ENCODE data around the gene HNF1B. TPM values are rescaled to one million over a fixed set of nuclear protein-coding genes. Genes with fewer than 3 reads are reported as not detected.
A peak's percentile ranks its signal among the peaks of the same experiment; 100 is the strongest.

The HNF1B gene
- total RNA-seq, 1 donor from 2014 or later = not detected

DNA sequence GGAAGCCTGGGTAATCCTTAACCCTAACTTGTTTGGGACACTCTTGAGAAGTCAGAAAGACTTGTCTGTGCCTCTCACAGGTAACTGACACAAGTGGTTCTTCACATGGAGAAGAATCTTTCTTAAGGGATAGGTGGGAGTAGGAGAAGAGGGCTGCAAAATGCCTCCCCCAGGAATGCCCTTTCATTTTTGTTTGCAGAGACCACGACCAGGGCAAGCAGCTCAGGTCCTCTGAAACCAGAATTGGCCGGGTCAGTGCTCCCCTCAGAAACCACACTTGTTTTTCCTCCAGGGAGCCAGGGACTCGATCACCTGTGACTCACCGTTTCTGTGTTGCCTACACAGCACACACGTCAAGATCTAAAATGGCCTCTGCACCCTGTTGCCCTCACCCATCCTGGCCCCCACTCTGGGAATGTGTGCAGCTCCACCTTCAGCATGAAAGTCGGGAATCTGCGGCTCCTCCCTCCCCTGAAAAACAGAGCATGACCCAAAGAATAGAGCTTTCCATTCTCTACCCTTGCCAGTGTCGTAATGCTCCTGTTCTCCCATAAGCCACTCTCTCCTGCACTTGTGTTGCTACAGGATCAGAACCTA, 36.1 kb downstream of the HNF1B start:
- DNase-seq (ENCODE audit: low read depth) (peak; percentile 46), FAIRE-seq (no peak)
- TF ChIP-seq, protein P1, sequence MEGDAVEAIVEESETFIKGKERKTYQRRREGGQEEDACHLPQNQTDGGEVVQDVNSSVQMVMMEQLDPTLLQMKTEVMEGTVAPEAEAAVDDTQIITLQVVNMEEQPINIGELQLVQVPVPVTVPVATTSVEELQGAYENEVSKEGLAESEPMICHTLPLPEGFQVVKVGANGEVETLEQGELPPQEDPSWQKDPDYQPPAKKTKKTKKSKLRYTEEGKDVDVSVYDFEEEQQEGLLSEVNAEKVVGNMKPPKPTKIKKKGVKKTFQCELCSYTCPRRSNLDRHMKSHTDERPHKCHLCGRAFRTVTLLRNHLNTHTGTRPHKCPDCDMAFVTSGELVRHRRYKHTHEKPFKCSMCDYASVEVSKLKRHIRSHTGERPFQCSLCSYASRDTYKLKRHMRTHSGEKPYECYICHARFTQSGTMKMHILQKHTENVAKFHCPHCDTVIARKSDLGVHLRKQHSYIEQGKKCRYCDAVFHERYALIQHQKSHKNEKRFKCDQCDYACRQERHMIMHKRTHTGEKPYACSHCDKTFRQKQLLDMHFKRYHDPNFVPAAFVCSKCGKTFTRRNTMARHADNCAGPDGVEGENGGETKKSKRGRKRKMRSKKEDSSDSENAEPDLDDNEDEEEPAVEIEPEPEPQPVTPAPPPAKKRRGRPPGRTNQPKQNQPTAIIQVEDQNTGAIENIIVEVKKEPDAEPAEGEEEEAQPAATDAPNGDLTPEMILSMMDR (IDR thresholded peaks at IDR 0.05; ENCODE audit: insufficient read depth, low read length, severe bottlenecking) = no peak
- H3K27me3 ChIP-seq (ENCODE audit: control insufficient read depth, insufficient read depth, low read length) = peaks cover 2% of the 10 kb centered on the region
- no peak overlapping the region for H3K4me3 ChIP-seq (ENCODE audit: low read depth, low read length)
- H3K36me3 ChIP-seq (ENCODE audit: control insufficient read depth, insufficient read depth, low read length) = no peaks in the 10 kb centered on the region

- DNase-seq (ENCODE audit: low read depth) (no peak), FAIRE-seq (no peak)
- Histone ChIP-seq H3K4me3 (ENCODE audit: low read depth, low read length) (no peak overlapping the region), H3K36me3 (ENCODE audit: control insufficient read depth, insufficient read depth, low read length) (no peaks in the 10 kb centered on the region), H3K27me3 (ENCODE audit: control insufficient read depth, insufficient read depth, low read length) (no peaks in the 10 kb centered on the region)
- TF ChIP-seq, protein P1 (IDR thresholded peaks at IDR 0.05; ENCODE audit: insufficient read depth, low read length, severe bottlenecking) = no peak
These were observed 36.7 kb downstream of the HNF1B start for GRCh38 chr17:37708008-37708615.

DNA sequence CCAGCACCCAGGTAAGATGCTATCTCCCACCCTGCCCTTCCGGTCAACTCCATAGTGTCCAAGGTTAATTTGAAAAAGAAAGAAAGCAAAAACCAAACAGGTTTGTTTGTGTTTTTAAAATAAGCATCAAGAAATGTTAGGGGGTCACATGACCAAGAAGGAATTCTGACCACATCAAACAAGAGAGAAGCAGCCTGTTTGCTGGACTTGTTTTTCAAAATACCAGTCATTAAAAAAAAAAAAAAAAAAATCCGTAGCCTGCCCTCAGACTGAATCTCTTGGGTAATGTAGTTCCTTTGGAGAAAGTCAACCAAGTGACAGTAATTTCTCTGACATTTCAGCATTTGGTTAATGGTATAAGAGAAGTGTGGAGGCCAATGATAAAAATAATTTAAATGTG, 38.4 kb downstream of the HNF1B start:
- Histone ChIP-seq H3K4me3 (ENCODE audit: low read depth, low read length) (no peak overlapping the region), H3K36me3 (ENCODE audit: control insufficient read depth, insufficient read depth, low read length) (no peaks in the 10 kb centered on the region), H3K27me3 (ENCODE audit: control insufficient read depth, insufficient read depth, low read length) (no peaks in the 10 kb centered on the region)
- TF ChIP-seq, protein P1 (IDR thresholded peaks at IDR 0.05; ENCODE audit: insufficient read depth, low read length, severe bottlenecking) = no peak
- FAIRE-seq (no peak), DNase-seq (ENCODE audit: low read depth) (no peak)

DNA sequence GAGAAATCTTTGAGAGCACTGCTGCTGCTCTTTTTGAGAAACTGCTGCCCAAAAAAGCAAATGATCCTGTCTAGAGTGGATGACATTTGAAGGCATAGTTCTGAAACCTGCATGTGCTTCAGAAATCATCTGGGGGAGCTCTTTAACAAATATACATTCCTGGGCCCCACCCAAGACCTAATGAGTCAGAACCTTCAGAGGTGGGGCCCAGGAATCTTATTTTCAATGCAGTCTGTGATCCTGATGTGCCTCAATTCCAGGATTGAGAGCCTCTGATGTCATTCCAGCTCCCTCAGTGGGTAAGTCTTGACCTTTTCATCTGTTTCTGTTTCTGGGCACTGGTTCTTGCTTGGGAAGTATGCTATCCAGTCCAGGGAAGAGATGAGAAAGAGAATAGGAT, 42.3 kb downstream of the HNF1B start:
- TF ChIP-seq, protein P1 (IDR thresholded peaks at IDR 0.05; ENCODE audit: insufficient read depth, low read length, severe bottlenecking) = no peak
- H3K27me3 ChIP-seq (ENCODE audit: control insufficient read depth, insufficient read depth, low read length) = no peaks in the 10 kb centered on the region
- no peak for FAIRE-seq
- no peaks in the 10 kb centered on the region for H3K36me3 ChIP-seq (ENCODE audit: control insufficient read depth, insufficient read depth, low read length)
- H3K4me3 ChIP-seq (ENCODE audit: low read depth, low read length) = no peak overlapping the region
- peak; percentile 84 for DNase-seq (ENCODE audit: low read depth)

GRCh38 chr17:37701496-37701898, 43.4 kb downstream of the HNF1B start:
- TF ChIP-seq, protein P1 (IDR thresholded peaks at IDR 0.05; ENCODE audit: insufficient read depth, low read length, severe bottlenecking) = peak; percentile 82
- DNase-seq (ENCODE audit: low read depth) = peak; percentile 23
- FAIRE-seq = no peak
- no peak overlapping the region for H3K4me3 ChIP-seq (ENCODE audit: low read depth, low read length)
- H3K27me3 ChIP-seq (ENCODE audit: control insufficient read depth, insufficient read depth, low read length) = no peaks in the 10 kb centered on the region
- no peaks in the 10 kb centered on the region for H3K36me3 ChIP-seq (ENCODE audit: control insufficient read depth, insufficient read depth, low read length)

DNA sequence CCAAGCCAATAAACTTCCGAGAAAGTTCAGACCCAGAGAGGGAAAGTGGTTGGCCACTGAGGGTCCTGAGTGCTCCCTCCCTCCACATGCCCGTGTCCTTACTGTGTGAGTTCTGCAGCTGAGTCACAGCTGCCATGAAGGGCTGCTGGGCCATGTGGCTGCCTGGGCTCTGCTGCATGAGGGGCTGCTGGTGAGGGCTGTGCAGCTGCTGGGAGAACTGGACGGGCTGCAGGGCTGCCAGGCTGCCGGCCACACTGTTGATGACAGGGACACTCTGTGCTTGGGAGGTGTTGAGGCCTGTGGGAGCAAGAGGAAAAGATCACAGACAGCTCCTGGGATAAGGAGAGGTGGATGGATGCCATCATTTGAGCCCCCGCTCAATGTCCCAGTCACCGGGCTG, 44.0 kb downstream of the HNF1B start:
- DNase-seq (ENCODE audit: low read depth) (no peak), FAIRE-seq (no peak)
- no peaks in the 10 kb centered on the region for H3K36me3 ChIP-seq (ENCODE audit: control insufficient read depth, insufficient read depth, low read length)
- H3K27me3 ChIP-seq (ENCODE audit: control insufficient read depth, insufficient read depth, low read length) = no peaks in the 10 kb centered on the region
- no peak overlapping the region for H3K4me3 ChIP-seq (ENCODE audit: low read depth, low read length)
- TF ChIP-seq, protein P1 (IDR thresholded peaks at IDR 0.05; ENCODE audit: insufficient read depth, low read length, severe bottlenecking) = no peak
